ENCODE data around the gene CILP. TPM values are rescaled to one million over a fixed set of nuclear protein-coding genes. Genes with fewer than 3 reads are reported as not detected.

CILP gene
- total RNA-seq, 1 donor from 2014 or later: not detected

DNA sequence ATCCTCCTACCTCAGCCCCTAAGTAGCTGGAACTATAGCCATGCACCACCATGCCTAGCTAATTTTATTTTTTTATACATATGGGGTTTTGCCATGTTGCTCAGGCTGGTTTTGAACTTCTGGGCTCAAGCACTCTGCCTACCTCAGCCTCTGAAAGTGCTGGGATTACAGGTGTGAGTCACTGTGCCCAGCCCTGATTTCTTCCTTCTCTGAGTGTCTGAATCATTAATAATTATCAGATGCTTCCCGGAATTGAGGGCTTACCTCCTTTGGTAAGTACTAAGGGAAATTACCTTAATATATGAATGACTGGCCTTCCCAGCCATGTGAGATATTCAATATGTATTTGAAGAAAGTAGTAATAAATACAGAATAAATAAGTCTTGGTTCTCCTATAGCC, 33.4 kb downstream of the CILP start:
- DNase-seq (ENCODE audit: low spot score): no peak
- H3K36me3 Mint-ChIP-seq (ENCODE audit: low read depth, unreplicated experiment): peaks cover 4% of the 10 kb centered on the region
- H3K4me1 Mint-ChIP-seq (ENCODE audit: unreplicated experiment): peaks cover 5% of the 10 kb centered on the region
- no peaks in the 10 kb centered on the region for H3K27me3 Mint-ChIP-seq (ENCODE audit: unreplicated experiment)
- no peak overlapping the region for H3K27ac Mint-ChIP-seq (ENCODE audit: unreplicated experiment)
- no peak for TF ChIP-seq CTCF (IDR thresholded peaks at IDR 0.05; ENCODE audit: unreplicated experiment)
- H3K4me3 Mint-ChIP-seq (ENCODE audit: unreplicated experiment): no peak overlapping the region
- H3K9me3 Mint-ChIP-seq (ENCODE audit: unreplicated experiment): no peaks in the 10 kb centered on the region

DNA sequence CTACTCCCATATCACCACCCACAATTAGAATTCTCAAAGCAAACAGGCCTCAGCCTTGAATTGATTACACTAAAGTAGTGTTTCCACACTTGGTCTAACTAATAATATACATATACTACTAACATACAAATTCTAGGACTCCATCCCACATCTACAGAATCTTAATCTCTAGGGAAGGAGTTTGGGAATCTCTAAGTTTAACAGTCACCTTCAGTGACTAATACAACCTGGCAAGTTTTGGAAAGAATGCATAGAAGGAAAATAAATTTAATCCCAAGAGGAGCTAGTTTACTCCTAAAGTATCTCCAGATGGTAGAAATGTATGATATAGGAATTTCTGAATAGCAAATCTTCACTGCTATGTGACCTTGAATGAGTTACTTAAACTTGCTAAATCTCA, 35.2 kb downstream of the CILP start:
- Mint-ChIP-seq H3K4me1 (ENCODE audit: unreplicated experiment) (no peaks in the 10 kb centered on the region), H3K27ac (ENCODE audit: unreplicated experiment) (no peak overlapping the region), H3K9me3 (ENCODE audit: unreplicated experiment) (no peaks in the 10 kb centered on the region), H3K4me3 (ENCODE audit: unreplicated experiment) (no peak overlapping the region), H3K36me3 (ENCODE audit: low read depth, unreplicated experiment) (peaks cover 8% of the 10 kb centered on the region), H3K27me3 (ENCODE audit: unreplicated experiment) (no peaks in the 10 kb centered on the region)
- no peak for TF ChIP-seq CTCF (IDR thresholded peaks at IDR 0.05; ENCODE audit: unreplicated experiment)
- DNase-seq (ENCODE audit: low spot score): no peak

DNA sequence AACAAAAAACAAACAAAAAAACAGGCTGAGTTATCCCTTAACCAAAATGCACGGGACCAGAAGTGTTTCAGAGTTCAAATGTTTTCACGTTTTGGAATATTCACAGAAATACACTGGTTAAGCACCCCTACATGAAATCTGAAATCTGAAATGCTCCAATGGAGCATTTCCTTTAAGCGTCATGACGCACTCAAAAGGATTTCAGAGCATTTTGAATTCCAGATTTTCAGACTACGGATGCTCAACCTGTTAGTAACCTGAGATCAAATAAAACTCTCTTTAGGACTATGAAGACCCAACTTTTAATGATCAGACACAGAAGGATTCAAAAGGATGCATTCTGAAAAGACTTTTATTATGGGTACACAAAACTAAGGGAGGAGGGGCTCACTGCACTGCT, 35.8 kb downstream of the CILP start:
- H3K27ac Mint-ChIP-seq (ENCODE audit: unreplicated experiment): no peak overlapping the region
- no peak overlapping the region for H3K4me3 Mint-ChIP-seq (ENCODE audit: unreplicated experiment)
- no peak for DNase-seq (ENCODE audit: low spot score)
- H3K36me3 Mint-ChIP-seq (ENCODE audit: low read depth, unreplicated experiment): peaks cover 8% of the 10 kb centered on the region
- H3K9me3 Mint-ChIP-seq (ENCODE audit: unreplicated experiment): no peaks in the 10 kb centered on the region
- no peaks in the 10 kb centered on the region for H3K27me3 Mint-ChIP-seq (ENCODE audit: unreplicated experiment)
- no peaks in the 10 kb centered on the region for H3K4me1 Mint-ChIP-seq (ENCODE audit: unreplicated experiment)
- no peak for TF ChIP-seq CTCF (IDR thresholded peaks at IDR 0.05; ENCODE audit: unreplicated experiment)

- Mint-ChIP-seq H3K4me1 (ENCODE audit: unreplicated experiment) (no peaks in the 10 kb centered on the region), H3K9me3 (ENCODE audit: unreplicated experiment) (no peaks in the 10 kb centered on the region), H3K27ac (ENCODE audit: unreplicated experiment) (no peak overlapping the region), H3K27me3 (ENCODE audit: unreplicated experiment) (no peaks in the 10 kb centered on the region), H3K4me3 (ENCODE audit: unreplicated experiment) (no peak overlapping the region), H3K36me3 (ENCODE audit: low read depth, unreplicated experiment) (peaks cover 8% of the 10 kb centered on the region)
- TF ChIP-seq CTCF (IDR thresholded peaks at IDR 0.05; ENCODE audit: unreplicated experiment): no peak
- no peak for DNase-seq (ENCODE audit: low spot score)
Measured at GRCh38 chr15:65174509-65174908, 36.8 kb downstream of the CILP start.

- Mint-ChIP-seq H3K4me1 (ENCODE audit: unreplicated experiment) (no peaks in the 10 kb centered on the region), H3K27ac (ENCODE audit: unreplicated experiment) (no peak overlapping the region), H3K36me3 (ENCODE audit: low read depth, unreplicated experiment) (peaks cover 8% of the 10 kb centered on the region), H3K27me3 (ENCODE audit: unreplicated experiment) (no peaks in the 10 kb centered on the region), H3K4me3 (ENCODE audit: unreplicated experiment) (no peak overlapping the region), H3K9me3 (ENCODE audit: unreplicated experiment) (no peaks in the 10 kb centered on the region)
- no peak for DNase-seq (ENCODE audit: low spot score)
- no peak for TF ChIP-seq CTCF (IDR thresholded peaks at IDR 0.05; ENCODE audit: unreplicated experiment)
Measured at GRCh38 chr15:65172531-65172930, 38.7 kb downstream of the CILP start.

Data from endothelial cell (in vitro differentiated cells).